Psoas muscle (tissue), 8 donors: ENCODE measurements around the gene SYCP3. TPM values are rescaled to one million over a fixed set of nuclear protein-coding genes. Genes with fewer than 3 reads are reported as not detected.

Experiments used
- ATAC-seq, 4 donors: fragments of 200-7000 bp; cut with Tn5 transposase; one replicate each; pipeline ENCODE4 v1.9.1; 2020; ENCODE audit warnings: moderate library complexity in 3 of 4, mild to moderate bottlenecking in 2 of 4
- DNase-seq, 2 donors: peaks; one replicate each; pipeline ENCODE4 v3.0.0-alpha.2; 2020
- H3K27ac ChIP-seq: fragments of 200-600 bp; one replicate; pipeline ENCODE4 v1.8.0; 2022
- H3K27me3 ChIP-seq, 3 donors: fragments of 200-600 bp in 1 of 3; one replicate each; pipeline versions ENCODE4 v1.6.1 to v1.8.0; 2013 to 2022; ENCODE audit warnings: low read length in 2 of 3, mild to moderate bottlenecking in 2 of 3, moderate library complexity in 1 of 3; ENCODE audit not compliant: insufficient read depth in 3 of 3
- H3K36me3 ChIP-seq, 2 donors: fragments of 200-600 bp in 1 of 2; one replicate each; pipeline versions ENCODE4 v1.6.1 to v1.8.0; 2013 to 2022; ENCODE audit warnings: low read depth in 1 of 2, mild to moderate bottlenecking in 1 of 2, moderate library complexity in 1 of 2; ENCODE audit not compliant: insufficient read depth in 1 of 2
- H3K4me1 ChIP-seq: fragments of 200-600 bp; one replicate; pipeline ENCODE4 v1.8.0; 2022
- H3K4me3 ChIP-seq: fragments of 200-600 bp; one replicate; pipeline ENCODE4 v1.8.0; 2022; ENCODE audit warnings: mild to moderate bottlenecking
- H3K9me3 ChIP-seq: fragments of 200-600 bp; one replicate; pipeline ENCODE4 v1.8.0; 2022
- WGBS, 3 donors: extraction: QIAGEN DNeasy Blood & Tissue Kit; methylation state at CpG; one replicate each; pipeline versions ENCODE4 v1.1.6 to v1.1.7; 2013; 5-methylcytosine and 5-hydroxymethylcytosine counted together
- intact Hi-C, 2 donors: fragments of 100-400 bp; cut with DNase I; formaldehyde crosslinking; loops; one replicate each; pipeline versions ENCODE4 v1.11.0 to v1.14.2; 2022
- polyA plus RNA-seq, 3 donors: library from polyadenylated mRNA; stranded (reverse); fragments of 200-250 nt; gene quantifications; one replicate each; pipeline ENCODE4 v1.2.3, GENCODE V29; 2013
- total RNA-seq, 4 donors: library from RNA; stranded (reverse); fragmentation: NEBNext Ultra II Directional in 2 of 4; extraction: Animal tissue kit (Norgen Biotek cat#: 25700) in 2 of 4; gene quantifications; one replicate each; pipeline versions ENCODE4 v1.2.1 to v1.2.4, GENCODE V29; 2021 to 2023
- TF ChIP-seq, protein P1 (sequence below): fragments of 200-600 bp; IDR thresholded peaks from one replicate; pipeline ENCODE4 v1.8.0; 2022; ENCODE audit warnings: antibody characterized with exemption
- donor health status: healthy with polysubstance abuse.
- donor health status: DM: no; HTN: no; CAD: no; lungs with moderate emphysema.
- donor health status: Bipolar disorder and iron deficiency.
- donor health status: healthy.
- donor health status: DM: yes; HTN: yes; CAD: no.
- donor health status: DM: no; HTN: no; CAD: no.
- donor health status: DM: no; HTN: no; CAD: no.
- donor health status: DM: yes; HTN: yes; CAD: no.

The SYCP3 gene
- total and polyA plus RNA-seq, 7 donors = 0.04 to 0.28 (median 0.23) TPM; not detected in 4

DNA sequence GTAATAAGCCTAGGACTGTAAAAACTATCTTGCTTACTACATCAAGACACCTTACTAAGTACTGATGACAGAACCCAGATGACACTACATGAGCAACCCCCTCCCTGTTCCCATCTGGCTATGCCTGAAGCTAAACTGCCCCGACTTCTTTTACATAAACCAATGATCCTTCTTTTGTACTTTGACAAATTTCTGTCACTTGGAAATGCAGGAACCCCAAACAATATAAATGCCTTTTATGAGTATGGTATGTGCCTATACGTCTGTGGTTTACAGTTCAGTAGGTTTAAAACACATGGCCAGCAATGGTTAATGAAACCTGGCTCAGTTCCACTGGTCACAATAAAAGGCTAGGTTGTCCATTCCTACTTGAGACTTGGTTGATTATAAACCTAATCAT is 6.1 kb downstream of the SYCP3 start:
- no peak overlapping the region for H3K4me3 ChIP-seq
- no peak overlapping the region for H3K27ac ChIP-seq
- no peak for DNase-seq
- no peaks in the 10 kb centered on the region for H3K27me3 ChIP-seq
- intact Hi-C loops = no loop called here
- no peak for ATAC-seq
- no peaks in the 10 kb centered on the region for H3K9me3 ChIP-seq
- TF ChIP-seq, protein P1, sequence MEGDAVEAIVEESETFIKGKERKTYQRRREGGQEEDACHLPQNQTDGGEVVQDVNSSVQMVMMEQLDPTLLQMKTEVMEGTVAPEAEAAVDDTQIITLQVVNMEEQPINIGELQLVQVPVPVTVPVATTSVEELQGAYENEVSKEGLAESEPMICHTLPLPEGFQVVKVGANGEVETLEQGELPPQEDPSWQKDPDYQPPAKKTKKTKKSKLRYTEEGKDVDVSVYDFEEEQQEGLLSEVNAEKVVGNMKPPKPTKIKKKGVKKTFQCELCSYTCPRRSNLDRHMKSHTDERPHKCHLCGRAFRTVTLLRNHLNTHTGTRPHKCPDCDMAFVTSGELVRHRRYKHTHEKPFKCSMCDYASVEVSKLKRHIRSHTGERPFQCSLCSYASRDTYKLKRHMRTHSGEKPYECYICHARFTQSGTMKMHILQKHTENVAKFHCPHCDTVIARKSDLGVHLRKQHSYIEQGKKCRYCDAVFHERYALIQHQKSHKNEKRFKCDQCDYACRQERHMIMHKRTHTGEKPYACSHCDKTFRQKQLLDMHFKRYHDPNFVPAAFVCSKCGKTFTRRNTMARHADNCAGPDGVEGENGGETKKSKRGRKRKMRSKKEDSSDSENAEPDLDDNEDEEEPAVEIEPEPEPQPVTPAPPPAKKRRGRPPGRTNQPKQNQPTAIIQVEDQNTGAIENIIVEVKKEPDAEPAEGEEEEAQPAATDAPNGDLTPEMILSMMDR = no peak
- H3K4me1 ChIP-seq = no peaks in the 10 kb centered on the region
- 91 to 94% (median 92%) methylated on average over 2 of the region's 2 CpGs for WGBS, 3 donors
- peaks cover 5 to 96% of the 10 kb centered on the region in 2 donors for H3K36me3 ChIP-seq

DNA sequence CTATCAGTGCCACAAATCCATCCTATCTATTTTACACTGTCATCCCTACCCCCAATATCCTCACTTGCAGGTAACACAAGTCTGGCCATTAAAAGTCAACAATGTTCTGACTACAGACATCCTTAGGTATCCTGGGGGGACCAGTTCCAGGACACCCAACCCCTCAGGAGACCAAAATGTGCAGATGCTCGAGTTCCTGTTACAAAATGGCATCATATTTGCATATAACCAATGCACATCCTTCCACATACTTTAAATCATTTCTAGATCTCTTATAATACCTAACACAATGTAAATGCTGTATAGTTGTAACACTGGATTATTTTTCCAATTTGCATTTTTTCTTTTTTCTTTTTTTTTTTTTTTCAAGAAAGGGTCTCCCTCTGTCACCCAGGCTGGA is 6.9 kb downstream of the SYCP3 start:
- H3K36me3 ChIP-seq = peaks cover 5 to 96% of the 10 kb centered on the region in 2 donors
- intact Hi-C loops = no loop called here

DNA sequence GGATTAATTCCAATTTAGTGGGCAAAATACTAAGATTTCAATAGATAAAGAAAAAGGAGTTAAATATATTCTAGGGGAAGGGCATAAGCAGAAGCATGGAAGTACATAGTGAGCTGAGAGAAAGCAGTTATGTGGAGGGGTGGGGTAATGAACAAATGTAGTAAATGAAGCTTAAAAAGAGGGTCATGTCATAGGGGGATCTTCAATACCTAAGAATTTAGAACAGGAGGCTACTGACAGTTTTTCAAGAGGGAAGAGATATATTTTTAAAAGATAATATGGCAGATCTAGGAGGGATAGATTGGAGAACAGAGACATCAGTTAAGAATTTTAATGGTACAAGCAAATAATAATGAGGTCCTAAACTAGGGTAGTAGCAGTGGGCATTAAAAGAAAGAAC is 9.4 kb downstream of the SYCP3 start:
- intact Hi-C loops = no loop called here
- H3K27me3 ChIP-seq = no peaks in the 10 kb centered on the region
- TF ChIP-seq, protein P1 = no peak
- H3K9me3 ChIP-seq = no peaks in the 10 kb centered on the region
- no peak for DNase-seq
- no peak overlapping the region for H3K27ac ChIP-seq
- peaks cover 5 to 100% of the 10 kb centered on the region in 2 donors for H3K36me3 ChIP-seq
- no peak for ATAC-seq
- no peak overlapping the region for H3K4me3 ChIP-seq
- no peaks in the 10 kb centered on the region for H3K4me1 ChIP-seq

More for the DNA sequence above, 6.9 kb downstream of the SYCP3 start:
- Histone ChIP-seq H3K4me3 (no peak overlapping the region), H3K27me3 (no peaks in the 10 kb centered on the region), H3K27ac (no peak overlapping the region), H3K4me1 (no peaks in the 10 kb centered on the region), H3K9me3 (no peaks in the 10 kb centered on the region)
- ATAC-seq (no peak), DNase-seq (no peak)
- TF ChIP-seq, protein P1 = no peak
- WGBS, 3 donors = 77 to 91% (median 87%) methylated on average over 1 of the region's 1 CpG

DNA sequence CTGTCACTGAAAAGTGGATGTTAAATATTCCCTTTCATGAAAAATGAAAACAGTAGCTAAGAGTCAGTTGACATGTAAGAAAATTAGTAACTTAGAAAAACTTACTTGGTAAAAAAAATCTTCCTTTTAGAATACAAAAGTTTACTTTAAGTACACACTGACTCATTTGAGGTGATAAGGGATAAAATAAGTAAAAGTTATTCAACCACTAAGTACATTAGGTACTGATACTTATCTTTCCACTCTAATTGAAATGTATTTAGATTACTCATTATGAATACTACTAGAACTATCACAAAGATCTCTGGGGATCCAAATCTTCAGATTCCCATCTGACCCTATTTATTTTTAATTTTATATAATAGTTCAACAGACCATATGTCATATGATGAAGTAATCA is 12.2 kb downstream of the SYCP3 start:
- intact Hi-C loops = no loop called here
- DNase-seq (no peak), ATAC-seq (no peak)
- H3K4me1 ChIP-seq = no peaks in the 10 kb centered on the region
- H3K4me3 ChIP-seq = no peak overlapping the region
- no peaks in the 10 kb centered on the region for H3K27me3 ChIP-seq
- H3K36me3 ChIP-seq = peaks cover 3 to 99% of the 10 kb centered on the region in 2 donors
- no peaks in the 10 kb centered on the region for H3K9me3 ChIP-seq
- no peak overlapping the region for H3K27ac ChIP-seq
- TF ChIP-seq, protein P1 = no peak

DNA sequence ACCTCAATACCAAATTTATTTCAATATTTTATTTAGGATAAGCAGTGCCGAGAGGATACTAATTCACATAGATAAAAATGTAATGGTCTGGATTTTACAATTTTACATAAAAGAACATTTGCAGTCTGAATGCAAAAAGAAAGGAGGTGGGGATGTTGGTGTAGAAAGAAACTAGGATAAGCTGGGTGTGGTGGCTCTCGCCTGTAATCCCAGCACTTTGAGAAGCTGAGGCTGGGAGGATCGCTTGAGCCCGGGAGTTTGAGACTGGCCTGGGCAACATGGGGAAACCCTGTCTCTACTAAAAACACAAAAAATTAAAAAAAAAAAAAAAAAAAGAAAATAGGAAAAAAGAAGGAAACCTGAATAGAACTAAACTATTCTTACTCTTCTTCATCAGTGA is 16.9 kb downstream of the SYCP3 start:
- H3K9me3 ChIP-seq = no peaks in the 10 kb centered on the region
- H3K4me3 ChIP-seq = no peak overlapping the region
- H3K36me3 ChIP-seq = peaks cover 0 to 81% of the 10 kb centered on the region in 2 donors
- intact Hi-C loops = no loop called here
- H3K27ac ChIP-seq = no peak overlapping the region
- DNase-seq (no peak), ATAC-seq (no peak)
- TF ChIP-seq, protein P1 = no peak
- H3K4me1 ChIP-seq = no peaks in the 10 kb centered on the region
- no peaks in the 10 kb centered on the region for H3K27me3 ChIP-seq
- WGBS, 3 donors = 95 to 99% (median 96%) methylated on average over 4 of the region's 4 CpGs
